ENCODE measurements around the gene RNF187. TPM values are rescaled to one million over a fixed set of nuclear protein-coding genes. Genes with fewer than 3 reads are reported as not detected.

The RNF187 gene
- total RNA-seq, 1 experiment from 2014 or later: 63.4 TPM

DNA sequence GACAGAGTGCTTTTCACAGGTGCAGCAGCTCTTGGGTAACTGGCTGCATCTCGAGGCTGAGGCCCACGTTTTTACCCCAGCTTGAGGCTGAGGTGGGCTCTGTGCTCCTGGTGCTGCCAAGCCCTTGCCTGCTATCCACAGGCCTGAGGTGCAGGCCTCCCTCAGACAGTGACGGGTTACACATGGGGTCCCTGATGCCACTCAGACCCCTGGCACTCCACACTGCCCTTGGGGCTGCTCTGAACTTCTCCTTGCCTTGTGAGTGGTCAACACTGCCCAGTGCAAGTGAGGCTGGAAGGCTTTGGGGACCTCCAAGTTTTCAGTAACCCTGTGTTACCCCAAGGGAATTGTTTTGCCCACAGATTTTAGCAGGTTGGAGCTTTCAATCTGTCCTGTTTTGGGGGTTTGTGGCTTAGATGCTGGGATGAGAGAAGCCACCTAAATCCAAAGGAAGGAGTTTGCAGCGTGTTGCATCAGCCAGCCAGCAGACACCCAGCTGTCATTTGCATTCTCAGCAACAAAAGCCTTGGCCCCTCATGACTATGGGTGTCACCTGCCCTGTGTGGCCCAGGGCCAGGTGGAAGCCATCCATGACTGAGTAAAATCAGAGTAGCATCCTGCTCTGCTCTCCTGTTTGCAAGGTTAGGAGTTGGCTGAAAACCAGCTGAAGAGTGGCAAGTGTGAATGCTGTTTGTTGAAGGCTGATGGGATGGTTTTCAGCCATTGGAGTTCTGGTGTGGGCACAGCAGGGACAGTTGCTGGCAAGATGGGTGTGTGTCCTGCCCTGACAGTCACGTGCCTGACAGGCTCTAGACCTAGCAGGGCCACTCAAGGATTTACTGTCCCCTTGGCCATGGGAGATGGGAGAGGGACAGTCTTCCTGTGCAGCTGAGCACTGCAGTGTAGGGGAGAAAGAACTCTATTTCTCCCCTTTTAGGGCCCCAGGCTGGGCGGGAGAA is 3.2 kb downstream of the RNF187 start:
- H3K9me3 Mint-ChIP-seq: no peaks in the 10 kb centered on the region
- Histone ChIP-seq H3K14ac (ENCODE audit: insufficient read depth, low read length) (no peak overlapping the region), H2BK5ac (ENCODE audit: insufficient read length, low read length) (no peak overlapping the region), H2BK120ac (ENCODE audit: low read depth, low read length, poor library complexity, severe bottlenecking) (no peak overlapping the region), H3K27me3 (ENCODE audit: insufficient read depth, low read length) (no peaks in the 10 kb centered on the region; the same call in 1 of the 2 replicates), H2AFZ (ENCODE audit: low read length) (no peak overlapping the region), H3T11ph (ENCODE audit: low read length) (no peak overlapping the region), H4K8ac (replicated peaks; ENCODE audit: insufficient read length, low read depth, low read length) (no peak overlapping the region), H3K4ac (ENCODE audit: low read depth, low read length) (no peak overlapping the region), H2AK5ac (ENCODE audit: insufficient read length, low read length) (no peak overlapping the region), H2BK20ac (ENCODE audit: low read depth, low read length, poor library complexity, severe bottlenecking) (no peak overlapping the region), H3K23ac (ENCODE audit: insufficient read length, low read depth, low read length) (no peak overlapping the region), H3K79me2 (ENCODE audit: insufficient read depth, low read length) (no peaks in the 10 kb centered on the region), H3K56ac (ENCODE audit: insufficient read length, low read depth, low read length) (no peak overlapping the region), H3K18ac (ENCODE audit: insufficient read length, low read depth, low read length) (no peak overlapping the region), H3K27ac (ENCODE audit: insufficient read length, low read depth, low read length) (no peak overlapping the region), H3K4me2 (ENCODE audit: insufficient read depth, insufficient read length, low read length) (no peak overlapping the region), H3K79me1 (ENCODE audit: insufficient read depth, low read depth, low read length, poor library complexity, severe bottlenecking) (no peaks in the 10 kb centered on the region), H3K9me3 (ENCODE audit: control insufficient read depth, low read depth, low read length) (no peaks in the 10 kb centered on the region), H2BK12ac (ENCODE audit: insufficient read length, low read depth, low read length) (no peak overlapping the region), H4K20me1 (ENCODE audit: control insufficient read depth, insufficient read depth, insufficient read length) (no peaks in the 10 kb centered on the region), H3K9ac (ENCODE audit: extremely low read depth, insufficient read length, low read length) (no peak overlapping the region), H4K91ac (ENCODE audit: insufficient read length, low read depth, low read length) (no peak overlapping the region), H4K5ac (ENCODE audit: insufficient read length, low read depth, low read length) (no peak overlapping the region), H3K4me1 (ENCODE audit: insufficient read depth, low read length) (no peaks in the 10 kb centered on the region; the same call in 1 of the 2 replicates), H2BK15ac (ENCODE audit: low read depth, low read length) (no peak overlapping the region), H3K23me2 (ENCODE audit: insufficient read length, low read depth, low read length, poor library complexity, severe bottlenecking) (peaks cover 5% of the 10 kb centered on the region)
- H3K27me3 Mint-ChIP-seq (ENCODE audit: low read depth): peaks cover 1% of the 10 kb centered on the region; the same call in 1 of the 2 replicates
- H3K4me1 Mint-ChIP-seq: peaks cover 2 to 9% of the 10 kb centered on the region in 2 experiments; a peak in 2 of 4 replicates
- no peak for DNase-seq
- TF ChIP-seq, protein P1, sequence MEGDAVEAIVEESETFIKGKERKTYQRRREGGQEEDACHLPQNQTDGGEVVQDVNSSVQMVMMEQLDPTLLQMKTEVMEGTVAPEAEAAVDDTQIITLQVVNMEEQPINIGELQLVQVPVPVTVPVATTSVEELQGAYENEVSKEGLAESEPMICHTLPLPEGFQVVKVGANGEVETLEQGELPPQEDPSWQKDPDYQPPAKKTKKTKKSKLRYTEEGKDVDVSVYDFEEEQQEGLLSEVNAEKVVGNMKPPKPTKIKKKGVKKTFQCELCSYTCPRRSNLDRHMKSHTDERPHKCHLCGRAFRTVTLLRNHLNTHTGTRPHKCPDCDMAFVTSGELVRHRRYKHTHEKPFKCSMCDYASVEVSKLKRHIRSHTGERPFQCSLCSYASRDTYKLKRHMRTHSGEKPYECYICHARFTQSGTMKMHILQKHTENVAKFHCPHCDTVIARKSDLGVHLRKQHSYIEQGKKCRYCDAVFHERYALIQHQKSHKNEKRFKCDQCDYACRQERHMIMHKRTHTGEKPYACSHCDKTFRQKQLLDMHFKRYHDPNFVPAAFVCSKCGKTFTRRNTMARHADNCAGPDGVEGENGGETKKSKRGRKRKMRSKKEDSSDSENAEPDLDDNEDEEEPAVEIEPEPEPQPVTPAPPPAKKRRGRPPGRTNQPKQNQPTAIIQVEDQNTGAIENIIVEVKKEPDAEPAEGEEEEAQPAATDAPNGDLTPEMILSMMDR (conservative IDR thresholded peaks at IDR 0.05): no peak
- H3K36me3 Mint-ChIP-seq (ENCODE audit: insufficient read depth in 1 of 3, low read depth in 3 of 3): peaks cover 27 to 49% (median 46%) of the 10 kb centered on the region in 3 experiments
- peak overlapping the region in 1 of 3 experiments; percentile 34; a peak in 2 of 7 replicates for H3K27ac Mint-ChIP-seq
- no peak overlapping the region for H3K4me3 Mint-ChIP-seq
- WGBS (ENCODE audit: extremely low coverage, insufficient read length, low lambda C conversion rate): no CpG with 5 or more reads among the region's 6 CpGs

All from H9 (cell line).